ENCODE data around the gene CIT.

CIT gene

GRCh38 chr12:119749666-119750065, 127.5 kb downstream of the CIT start:
- no peaks in the 10 kb centered on the region for H3K4me1 ChIP-seq (ENCODE audit: control insufficient read depth, insufficient read depth, low read length)
- H3K36me3 ChIP-seq (ENCODE audit: control insufficient read depth, insufficient read depth, low read length) = peaks cover 5% of the 10 kb centered on the region; the same call in 1 of the 2 replicates
- no peaks in the 10 kb centered on the region for H3K9me3 ChIP-seq (ENCODE audit: control insufficient read depth, insufficient read depth, low read length)
- H3K27me3 ChIP-seq (ENCODE audit: control insufficient read depth, insufficient read depth, low read length) = no peaks in the 10 kb centered on the region
- DNase-seq (ENCODE audit: low read depth, low spot score) = no peak
- no CpG with 5 or more reads among the region's 4 CpGs for WGBS (ENCODE audit: insufficient coverage, insufficient read length)
- H3K27ac ChIP-seq (ENCODE audit: low read length) = no peak overlapping the region
- H3K4me3 ChIP-seq (ENCODE audit: low read length) = no peak overlapping the region

GRCh38 chr12:119748497-119748896, 128.6 kb downstream of the CIT start:
- DNase-seq (ENCODE audit: low read depth, low spot score) = no peak
- H3K27me3 ChIP-seq (ENCODE audit: control insufficient read depth, insufficient read depth, low read length) = no peaks in the 10 kb centered on the region
- peaks cover 5% of the 10 kb centered on the region; the same call in 1 of the 2 replicates for H3K36me3 ChIP-seq (ENCODE audit: control insufficient read depth, insufficient read depth, low read length)
- no peak overlapping the region for H3K4me3 ChIP-seq (ENCODE audit: low read length)
- no peak overlapping the region for H3K27ac ChIP-seq (ENCODE audit: low read length)
- H3K9me3 ChIP-seq (ENCODE audit: control insufficient read depth, insufficient read depth, low read length) = no peaks in the 10 kb centered on the region
- WGBS (ENCODE audit: insufficient coverage, insufficient read length) = no CpG with 5 or more reads among the region's 8 CpGs
- H3K4me1 ChIP-seq (ENCODE audit: control insufficient read depth, insufficient read depth, low read length) = no peaks in the 10 kb centered on the region

- no CpG with 5 or more reads among the region's 2 CpGs for WGBS (ENCODE audit: insufficient coverage, insufficient read length)
- H3K4me1 ChIP-seq (ENCODE audit: control insufficient read depth, insufficient read depth, low read length) = no peaks in the 10 kb centered on the region
- no peaks in the 10 kb centered on the region for H3K9me3 ChIP-seq (ENCODE audit: control insufficient read depth, insufficient read depth, low read length)
- no peaks in the 10 kb centered on the region; the same call in 1 of the 2 replicates for H3K36me3 ChIP-seq (ENCODE audit: control insufficient read depth, insufficient read depth, low read length)
- no peak overlapping the region for H3K27ac ChIP-seq (ENCODE audit: low read length)
- no peak for DNase-seq (ENCODE audit: low read depth, low spot score)
- no peaks in the 10 kb centered on the region for H3K27me3 ChIP-seq (ENCODE audit: control insufficient read depth, insufficient read depth, low read length)
- no peak overlapping the region for H3K4me3 ChIP-seq (ENCODE audit: low read length)
Measured at GRCh38 chr12:119746169-119746568, 131.0 kb downstream of the CIT start.

DNA sequence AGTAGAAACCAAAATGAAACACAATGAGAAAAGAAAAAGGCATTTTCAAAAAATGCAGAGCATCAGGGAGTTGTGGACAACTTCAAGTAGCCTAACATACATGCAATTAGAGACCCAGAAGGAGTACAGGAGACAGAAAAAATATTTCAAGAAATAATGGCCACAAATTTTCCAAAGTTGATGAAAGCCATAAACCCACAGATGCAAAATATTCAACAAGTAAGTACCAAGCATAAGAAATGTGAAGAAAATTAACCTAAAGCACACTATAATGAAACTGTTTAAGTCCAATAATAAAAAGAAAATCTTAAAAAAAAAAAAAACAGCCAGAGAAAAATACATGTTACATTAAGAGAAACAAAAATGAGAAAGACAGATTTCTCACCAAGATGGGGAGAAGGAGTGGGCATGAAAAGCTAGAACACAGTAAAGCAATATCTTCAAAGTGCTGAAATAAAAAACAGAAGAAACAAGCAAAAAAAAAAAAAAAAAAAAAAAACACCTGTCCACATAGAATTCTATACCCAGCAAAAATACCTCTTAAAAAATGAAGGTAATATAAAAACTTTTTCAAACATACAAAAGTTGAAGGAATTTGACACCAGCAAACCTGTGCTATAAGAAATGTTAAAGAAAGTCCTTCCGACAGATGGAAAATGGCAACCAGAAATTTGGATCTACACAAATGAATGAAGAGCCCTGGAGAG, 132.1 kb downstream of the CIT start:
- WGBS (ENCODE audit: insufficient coverage, insufficient read length) = no CpG with 5 or more reads among the region's 1 CpG
- no peaks in the 10 kb centered on the region for H3K27me3 ChIP-seq (ENCODE audit: control insufficient read depth, insufficient read depth, low read length)
- no peaks in the 10 kb centered on the region for H3K9me3 ChIP-seq (ENCODE audit: control insufficient read depth, insufficient read depth, low read length)
- H3K36me3 ChIP-seq (ENCODE audit: control insufficient read depth, insufficient read depth, low read length) = no peaks in the 10 kb centered on the region; the same call in 1 of the 2 replicates
- H3K4me3 ChIP-seq (ENCODE audit: low read length) = no peak overlapping the region
- no peaks in the 10 kb centered on the region for H3K4me1 ChIP-seq (ENCODE audit: control insufficient read depth, insufficient read depth, low read length)
- no peak for DNase-seq (ENCODE audit: low read depth, low spot score)
- H3K27ac ChIP-seq (ENCODE audit: low read length) = no peak overlapping the region

GRCh38 chr12:119742700-119743099, 134.4 kb downstream of the CIT start:
- H3K36me3 ChIP-seq (ENCODE audit: control insufficient read depth, insufficient read depth, low read length) = no peaks in the 10 kb centered on the region
- H3K27ac ChIP-seq (ENCODE audit: low read length) = no peak overlapping the region
- WGBS (ENCODE audit: insufficient coverage, insufficient read length) = no CpG with 5 or more reads among the region's 3 CpGs
- H3K27me3 ChIP-seq (ENCODE audit: control insufficient read depth, insufficient read depth, low read length) = no peaks in the 10 kb centered on the region
- H3K4me3 ChIP-seq (ENCODE audit: low read length) = no peak overlapping the region
- DNase-seq (ENCODE audit: low read depth, low spot score) = no peak
- H3K4me1 ChIP-seq (ENCODE audit: control insufficient read depth, insufficient read depth, low read length) = no peaks in the 10 kb centered on the region
- no peaks in the 10 kb centered on the region for H3K9me3 ChIP-seq (ENCODE audit: control insufficient read depth, insufficient read depth, low read length)

- no peaks in the 10 kb centered on the region for H3K4me1 ChIP-seq (ENCODE audit: control insufficient read depth, insufficient read depth, low read length)
- H3K4me3 ChIP-seq (ENCODE audit: low read length) = no peak overlapping the region
- H3K27ac ChIP-seq (ENCODE audit: low read length) = no peak overlapping the region
- H3K36me3 ChIP-seq (ENCODE audit: control insufficient read depth, insufficient read depth, low read length) = no peaks in the 10 kb centered on the region
- H3K9me3 ChIP-seq (ENCODE audit: control insufficient read depth, insufficient read depth, low read length) = no peaks in the 10 kb centered on the region
- H3K27me3 ChIP-seq (ENCODE audit: control insufficient read depth, insufficient read depth, low read length) = no peaks in the 10 kb centered on the region
- DNase-seq (ENCODE audit: low read depth, low spot score) = no peak
- no CpG with 5 or more reads among the region's 4 CpGs for WGBS (ENCODE audit: insufficient coverage, insufficient read length)
Measured at GRCh38 chr12:119740830-119741229, 136.3 kb downstream of the CIT start.

DNA sequence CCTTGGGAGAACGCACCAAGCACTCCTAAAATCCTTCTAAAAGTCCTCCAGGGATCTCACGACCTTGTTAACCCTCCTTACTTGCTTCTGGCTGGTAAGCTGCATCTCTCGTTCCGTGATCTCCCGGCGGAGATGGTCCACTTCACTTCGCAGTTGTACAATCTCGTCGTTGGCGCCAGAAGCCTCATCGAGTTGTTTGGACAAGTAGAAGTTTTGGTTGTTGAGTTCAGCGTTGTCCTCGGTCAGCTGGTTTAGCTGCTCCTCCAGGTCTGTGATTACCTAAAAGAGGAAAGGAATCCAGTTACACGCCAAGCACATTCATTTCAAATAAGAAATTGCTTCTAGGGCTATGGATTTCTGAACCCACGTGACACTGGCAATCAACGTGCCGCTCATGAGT, 142.0 kb downstream of the CIT start:
- WGBS (ENCODE audit: insufficient coverage, insufficient read length) = no CpG with 5 or more reads among the region's 17 CpGs
- H3K4me1 ChIP-seq (ENCODE audit: control insufficient read depth, insufficient read depth, low read length) = no peaks in the 10 kb centered on the region
- no peak for DNase-seq (ENCODE audit: low read depth, low spot score)
- peaks cover 4% of the 10 kb centered on the region for H3K36me3 ChIP-seq (ENCODE audit: control insufficient read depth, insufficient read depth, low read length)
- H3K27ac ChIP-seq (ENCODE audit: low read length) = no peak overlapping the region
- no peak overlapping the region for H3K4me3 ChIP-seq (ENCODE audit: low read length)
- H3K27me3 ChIP-seq (ENCODE audit: control insufficient read depth, insufficient read depth, low read length) = no peaks in the 10 kb centered on the region
- no peaks in the 10 kb centered on the region; the same call in 1 of the 2 replicates for H3K9me3 ChIP-seq (ENCODE audit: control insufficient read depth, insufficient read depth, low read length)

DNA sequence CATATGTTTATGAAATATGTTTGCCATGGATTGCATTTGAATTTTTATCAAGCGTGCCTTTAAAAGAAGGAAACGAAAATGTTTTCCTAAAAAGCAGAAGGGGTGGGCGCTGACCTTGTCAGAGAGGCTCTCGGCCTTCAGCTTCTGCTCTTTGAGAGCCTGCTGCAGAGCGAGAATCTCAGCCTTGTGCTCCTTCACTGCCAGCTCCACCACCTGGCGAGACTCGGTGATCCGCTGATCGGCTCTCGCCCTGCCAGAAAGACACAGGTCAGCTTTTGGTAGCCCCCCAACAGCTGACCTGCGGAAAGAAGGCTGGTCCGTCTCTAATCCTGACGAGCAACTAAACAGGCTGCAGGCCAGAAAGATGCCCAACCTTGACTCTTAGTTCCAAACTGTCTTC, 146.7 kb downstream of the CIT start:
- H3K27ac ChIP-seq (ENCODE audit: low read length) = no peak overlapping the region
- peaks cover 4% of the 10 kb centered on the region for H3K36me3 ChIP-seq (ENCODE audit: control insufficient read depth, insufficient read depth, low read length)
- no peak overlapping the region for H3K4me3 ChIP-seq (ENCODE audit: low read length)
- H3K27me3 ChIP-seq (ENCODE audit: control insufficient read depth, insufficient read depth, low read length) = no peaks in the 10 kb centered on the region
- DNase-seq (ENCODE audit: low read depth, low spot score) = no peak
- H3K9me3 ChIP-seq (ENCODE audit: control insufficient read depth, insufficient read depth, low read length) = no peaks in the 10 kb centered on the region; the same call in 1 of the 2 replicates
- no peaks in the 10 kb centered on the region for H3K4me1 ChIP-seq (ENCODE audit: control insufficient read depth, insufficient read depth, low read length)
- WGBS (ENCODE audit: insufficient coverage, insufficient read length) = no CpG with 5 or more reads among the region's 13 CpGs

- Histone ChIP-seq H3K27me3 (ENCODE audit: control insufficient read depth, insufficient read depth, low read length) (no peaks in the 10 kb centered on the region), H3K4me3 (ENCODE audit: low read length) (no peak overlapping the region), H3K27ac (ENCODE audit: low read length) (no peak overlapping the region), H3K36me3 (ENCODE audit: control insufficient read depth, insufficient read depth, low read length) (peaks cover 4% of the 10 kb centered on the region), H3K9me3 (ENCODE audit: control insufficient read depth, insufficient read depth, low read length) (no peaks in the 10 kb centered on the region; the same call in 1 of the 2 replicates), H3K4me1 (ENCODE audit: control insufficient read depth, insufficient read depth, low read length) (no peaks in the 10 kb centered on the region)
- no peak for DNase-seq (ENCODE audit: low read depth, low spot score)
- no CpG with 5 or more reads among the region's 8 CpGs for WGBS (ENCODE audit: insufficient coverage, insufficient read length)
Measured at GRCh38 chr12:119729871-119730270, 147.2 kb downstream of the CIT start.

DNA sequence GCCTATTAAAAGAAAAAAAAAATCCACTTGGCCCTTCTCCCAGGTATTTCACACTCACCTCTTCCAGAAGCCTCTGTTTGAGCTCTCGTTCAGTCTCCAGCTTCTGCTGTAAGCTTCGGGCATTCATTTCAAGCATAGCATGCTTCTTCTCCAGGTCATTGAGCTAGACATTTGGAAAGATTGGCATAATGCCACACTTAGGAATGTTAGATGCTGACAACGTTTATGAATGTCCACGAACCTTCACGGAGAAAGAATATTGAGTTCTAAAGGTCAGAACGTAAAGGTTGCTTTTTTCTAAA, 148.7 kb downstream of the CIT start:
- Histone ChIP-seq H3K4me1 (ENCODE audit: control insufficient read depth, insufficient read depth, low read length) (no peaks in the 10 kb centered on the region), H3K27me3 (ENCODE audit: control insufficient read depth, insufficient read depth, low read length) (no peaks in the 10 kb centered on the region), H3K4me3 (ENCODE audit: low read length) (no peak overlapping the region), H3K36me3 (ENCODE audit: control insufficient read depth, insufficient read depth, low read length) (no peaks in the 10 kb centered on the region; the same call in 1 of the 2 replicates), H3K27ac (ENCODE audit: low read length) (no peak overlapping the region), H3K9me3 (ENCODE audit: control insufficient read depth, insufficient read depth, low read length) (no peaks in the 10 kb centered on the region)
- no CpG with 5 or more reads among the region's 6 CpGs for WGBS (ENCODE audit: insufficient coverage, insufficient read length)
- no peak for DNase-seq (ENCODE audit: low read depth, low spot score)

Measured in iPS DF 6.9 (cell line).